CD4-positive, alpha-beta T cell treated with Interleukin-2 at 100 ng/mL for 4 hours (primary cell): ENCODE results near the gene XYLT1.
"Not testable (repeated sequence)": the region's sequence is repeated elsewhere in the genome, so short reads cannot be mapped to it uniquely, and the experiment has no call there.

Experiments used
- DNase-seq: peaks from one replicate; pipeline ENCODE4 v3.0.0-alpha.2; 2020; ENCODE audit warnings: low spot score

Gene XYLT1

DNA sequence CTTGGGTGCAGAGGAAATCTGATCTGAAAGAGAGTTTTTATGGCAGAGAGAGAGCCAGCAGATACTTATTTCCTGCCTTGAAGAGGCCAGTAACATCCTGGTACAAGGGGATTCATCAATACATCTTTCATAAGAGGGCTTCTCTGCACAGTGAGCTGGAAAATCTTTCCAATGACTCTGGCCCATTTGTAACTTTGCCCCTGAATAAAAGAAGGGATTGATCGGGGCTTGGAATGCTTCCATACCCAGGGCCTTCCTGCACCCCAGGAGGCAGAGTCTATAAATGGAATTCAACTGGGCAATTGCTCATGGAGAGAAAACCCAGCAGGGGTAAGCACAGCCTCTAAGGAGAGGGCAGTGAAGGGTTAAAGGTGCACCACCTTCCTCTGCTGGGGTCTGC, 163.3 kb downstream of the XYLT1 start:
- DNase-seq = no peak

DNA sequence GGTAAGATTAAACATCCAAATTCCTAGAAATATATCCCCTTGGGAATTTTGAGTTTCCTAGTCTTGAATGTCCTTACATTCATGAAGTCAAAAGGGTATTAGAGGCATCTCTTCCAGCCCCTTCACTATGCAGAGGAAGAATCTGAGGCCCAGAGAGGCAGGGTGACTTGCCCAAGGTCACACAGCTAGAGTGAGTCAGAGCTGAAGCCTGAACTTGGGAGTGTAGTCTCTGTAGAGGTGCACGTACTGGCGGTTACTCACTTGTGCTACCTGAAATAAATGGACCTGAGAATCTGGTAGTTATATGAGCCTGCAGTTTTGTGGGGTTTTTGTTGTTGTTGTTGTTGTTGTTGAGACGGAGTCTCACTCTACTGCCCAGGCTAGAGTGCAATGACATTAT, 164.0 kb downstream of the XYLT1 start:
- DNase-seq = peak; percentile 10

- not testable (repeated sequence) for DNase-seq
Observed at GRCh38 chr16:17306211-17306610, 164.5 kb downstream of the XYLT1 start.

GRCh38 chr16:17305694-17306093, 165.1 kb downstream of the XYLT1 start:
- peak; percentile 12 for DNase-seq

DNA sequence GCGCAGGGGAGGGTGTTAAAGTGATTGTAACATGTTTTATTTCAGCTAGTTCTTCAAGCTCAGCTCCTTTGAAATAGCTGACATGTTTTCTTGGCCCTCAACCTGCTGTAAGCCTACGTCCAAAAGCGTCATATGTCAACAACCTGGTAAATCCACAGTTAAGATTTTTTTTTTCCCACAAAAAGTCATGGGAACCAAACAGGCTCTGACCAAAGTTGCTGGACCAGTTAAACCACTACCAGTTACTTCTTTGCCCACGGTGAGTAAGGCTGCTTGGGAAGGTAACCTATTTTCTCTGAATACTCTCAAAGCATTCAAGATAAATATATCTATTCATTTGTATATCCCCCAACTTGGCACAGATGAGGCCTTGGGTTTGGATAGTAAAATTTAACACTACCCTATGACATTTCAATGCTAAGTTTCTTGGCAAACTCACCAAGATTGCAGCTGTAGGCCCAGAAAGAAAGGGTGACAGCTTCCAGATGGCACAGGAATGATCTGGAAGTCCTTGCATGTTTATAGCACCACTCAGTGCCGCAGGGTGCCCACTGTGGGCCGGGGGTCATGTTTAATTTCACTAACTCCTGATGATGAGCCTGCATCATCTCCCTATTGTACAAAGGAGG, 166.2 kb downstream of the XYLT1 start:
- DNase-seq = no peak

GRCh38 chr16:17304106-17304490, 166.7 kb downstream of the XYLT1 start:
- DNase-seq = no peak

DNA sequence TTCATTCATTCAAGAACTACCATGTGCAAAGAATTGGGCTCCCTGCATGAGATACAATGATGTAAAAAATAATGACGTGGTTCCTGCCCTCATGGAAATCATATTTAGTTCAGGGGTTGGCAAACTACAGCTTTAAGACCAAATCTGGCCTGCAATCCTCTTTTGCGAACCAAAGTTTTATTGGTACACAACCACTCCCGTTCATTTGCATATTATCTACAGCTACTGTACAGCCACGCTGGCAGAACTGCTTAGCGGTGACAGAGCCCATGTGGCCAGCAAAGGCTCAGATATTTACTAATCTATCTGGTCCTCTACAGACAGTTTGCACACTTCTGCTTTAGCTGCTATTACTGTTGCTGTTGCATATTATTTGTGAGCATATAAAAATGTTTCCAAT, 167.7 kb downstream of the XYLT1 start:
- no peak for DNase-seq

DNA sequence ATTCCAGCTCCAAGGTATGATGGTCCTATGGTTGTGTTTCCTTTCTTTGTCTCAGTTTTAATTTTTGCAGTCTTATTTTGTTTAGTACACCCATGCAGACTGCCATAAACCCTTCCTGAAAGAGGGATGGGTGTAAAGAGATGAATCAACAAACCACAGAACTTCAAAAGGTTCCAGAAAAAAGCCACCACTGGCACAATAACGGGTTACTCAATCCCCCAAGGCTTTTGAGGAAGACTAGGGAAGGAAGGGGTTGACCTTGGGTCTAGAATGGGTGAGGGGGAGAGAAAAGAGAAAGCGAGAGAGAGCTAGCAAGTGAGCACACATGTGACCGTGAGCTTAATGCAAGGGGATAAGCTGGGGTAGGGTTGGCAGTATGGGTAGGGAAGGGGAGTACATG, 168.1 kb downstream of the XYLT1 start:
- DNase-seq = no peak

DNA sequence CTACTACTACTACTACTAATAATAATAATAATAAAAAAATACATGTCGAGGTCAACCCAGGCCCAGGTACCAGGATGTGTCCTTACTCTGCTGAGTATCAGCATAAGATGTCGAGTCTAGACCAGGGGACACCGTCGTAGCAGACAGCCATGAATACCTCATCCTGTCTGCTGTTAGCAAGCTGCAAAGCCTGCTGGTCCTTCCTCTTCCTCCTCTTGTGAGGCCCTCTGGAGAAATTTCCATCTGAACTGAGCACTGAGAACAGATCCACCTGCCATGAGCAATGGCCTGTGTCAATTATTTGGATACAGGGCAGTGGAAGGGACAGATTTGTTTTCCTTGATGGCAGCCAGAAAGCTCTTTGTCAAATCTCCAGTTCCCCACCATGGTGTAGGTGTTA, 168.5 kb downstream of the XYLT1 start:
- no peak for DNase-seq

DNA sequence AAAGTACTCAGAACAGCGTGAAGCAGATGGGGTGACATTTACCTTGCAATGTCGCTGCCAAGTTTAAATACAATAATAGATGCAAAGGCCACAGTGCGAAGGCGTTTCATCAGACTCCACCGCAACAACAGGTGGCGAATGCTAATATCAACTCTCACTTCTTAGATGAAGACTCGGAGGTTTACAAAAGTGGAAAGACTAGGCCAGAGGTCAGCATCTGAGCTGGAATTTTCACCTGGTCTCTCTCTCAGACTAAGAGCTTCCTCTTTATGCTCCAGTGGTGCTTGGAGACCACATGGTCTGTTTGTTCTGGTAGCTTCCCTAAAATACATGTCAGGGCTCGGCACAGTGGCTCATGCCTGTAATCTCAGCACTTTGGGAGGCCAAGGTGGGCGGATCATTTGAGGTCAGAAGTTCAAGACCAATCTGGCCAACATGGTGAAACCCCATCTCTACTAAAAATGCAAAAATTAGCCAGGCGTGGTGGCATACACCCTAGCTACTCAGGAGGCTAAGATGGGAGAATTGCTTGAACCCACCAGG, 169.1 kb downstream of the XYLT1 start:
- no peak for DNase-seq

DNA sequence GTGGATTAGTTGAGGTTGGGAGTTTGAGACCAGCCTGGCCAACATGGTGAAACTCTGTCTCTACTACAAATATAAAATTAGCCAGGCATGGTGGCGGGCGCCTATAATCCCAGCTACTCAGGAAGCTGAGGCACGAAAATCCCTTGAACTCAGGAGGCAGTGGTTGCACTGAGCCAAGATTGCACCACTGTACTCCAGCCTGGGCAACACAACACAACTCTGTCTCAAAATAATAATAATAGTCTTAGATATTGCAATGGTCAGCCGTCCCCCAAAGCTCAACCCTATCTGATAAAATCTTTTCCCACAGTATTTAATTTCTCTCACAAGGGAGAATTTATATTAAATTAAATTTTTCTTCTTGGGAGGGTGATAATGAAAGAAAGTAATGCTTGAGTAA, 169.6 kb downstream of the XYLT1 start:
- DNase-seq = no peak

GRCh38 chr16:17299790-17300189, 171.0 kb downstream of the XYLT1 start:
- no peak for DNase-seq

GRCh38 chr16:17298238-17298637, 172.5 kb downstream of the XYLT1 start:
- no peak for DNase-seq

GRCh38 chr16:17296431-17296830, 174.3 kb downstream of the XYLT1 start:
- no peak for DNase-seq

DNA sequence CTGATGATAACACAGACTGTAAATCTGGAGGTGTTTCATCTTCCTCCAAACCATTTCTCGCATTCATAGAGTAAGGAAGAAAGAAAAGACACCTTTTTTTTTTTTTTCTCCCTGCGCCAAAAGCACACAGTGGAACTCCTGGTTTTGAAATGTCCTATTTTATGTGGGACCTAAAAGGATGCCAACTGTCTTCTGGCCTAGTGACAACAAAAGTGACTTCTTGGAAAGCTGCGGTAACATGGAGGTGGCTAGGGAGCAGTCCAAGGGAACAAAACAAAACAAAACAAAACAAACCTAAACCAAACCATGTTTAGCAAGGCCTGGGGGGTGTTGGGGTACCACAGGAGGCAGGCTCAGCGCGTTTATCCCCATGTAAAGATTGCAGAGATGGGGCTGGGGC, 174.8 kb downstream of the XYLT1 start:
- no peak for DNase-seq

- DNase-seq = no peak
Observed at GRCh38 chr16:17294856-17295255, 175.9 kb downstream of the XYLT1 start.

- no peak for DNase-seq
Observed at GRCh38 chr16:17293813-17294558, 176.8 kb downstream of the XYLT1 start.

DNA sequence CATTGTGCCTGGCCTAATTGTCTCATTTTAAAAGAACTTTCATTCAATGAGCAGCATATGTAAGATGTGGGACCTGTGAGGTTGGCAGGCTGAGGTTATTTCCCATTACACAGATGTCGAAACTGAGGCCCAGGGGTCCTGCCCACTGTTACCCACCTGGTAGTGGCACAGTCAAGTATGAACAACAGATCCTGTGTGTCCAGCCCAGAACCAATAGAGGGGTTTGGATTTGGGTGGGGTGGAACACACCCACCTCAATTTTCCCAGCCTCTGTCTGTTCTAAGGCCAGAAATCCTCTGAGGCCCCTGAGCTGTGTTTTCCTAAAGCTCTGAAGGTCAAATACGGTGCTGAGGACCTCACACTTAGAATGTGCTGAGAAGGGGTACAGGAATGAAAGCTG, 179.5 kb downstream of the XYLT1 start:
- no peak for DNase-seq

- no peak for DNase-seq
Observed at GRCh38 chr16:17289674-17290635, 180.8 kb downstream of the XYLT1 start.

DNA sequence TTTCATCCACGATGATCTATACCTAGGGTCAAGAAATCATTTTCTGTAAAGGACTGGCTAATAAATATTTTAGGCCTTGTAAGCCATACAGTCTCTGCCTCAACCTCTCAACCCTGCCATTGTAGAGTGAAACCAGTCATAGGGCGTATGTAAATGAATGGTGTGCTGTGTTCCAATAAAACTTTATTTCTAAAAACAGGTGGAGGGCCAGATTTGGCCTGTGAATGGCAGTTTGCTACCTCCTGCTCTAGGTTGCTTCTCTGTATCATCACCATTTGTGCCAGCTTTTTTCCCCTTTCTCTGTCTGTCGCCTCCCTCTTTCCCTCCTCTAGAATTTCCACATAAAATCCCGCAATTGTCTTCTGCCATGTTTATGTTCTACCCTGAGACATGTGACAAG, 181.7 kb downstream of the XYLT1 start:
- DNase-seq = no peak

DNA sequence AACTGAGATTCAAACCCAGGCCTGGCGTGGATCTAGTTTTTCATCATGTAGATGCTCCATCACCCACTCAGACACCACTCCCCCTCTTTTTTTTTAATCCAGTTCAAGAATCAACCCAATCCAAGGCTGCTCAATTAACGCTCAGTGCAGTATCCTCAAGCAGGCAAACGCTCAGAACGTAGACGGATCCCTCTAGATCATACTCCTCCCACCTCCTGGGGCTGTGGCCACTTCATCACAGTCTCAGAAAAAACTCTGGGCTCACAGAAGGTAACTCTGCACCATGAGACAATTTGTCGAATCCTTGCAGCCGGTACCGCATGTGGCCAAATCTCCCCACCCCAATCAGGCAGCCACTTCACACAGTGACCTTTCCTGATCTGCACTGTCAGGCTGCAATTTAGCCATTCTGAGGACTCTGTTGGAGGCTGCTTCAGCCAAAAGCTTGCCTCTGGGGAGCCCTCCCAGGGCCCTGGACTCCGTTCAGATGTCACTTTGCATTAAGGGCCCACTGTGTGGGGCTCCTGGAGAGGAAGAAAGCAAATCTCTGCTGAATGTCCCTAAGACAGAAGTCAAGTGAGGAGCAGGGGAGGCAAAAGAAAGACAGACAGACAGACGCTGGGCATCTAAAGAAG, 183.5 kb downstream of the XYLT1 start:
- no peak for DNase-seq

- no peak for DNase-seq
Observed at GRCh38 chr16:17286443-17286842, 184.3 kb downstream of the XYLT1 start.
